Measurements from ENCODE around the gene CLSTN2. TPM values are rescaled to one million over a fixed set of nuclear protein-coding genes. Genes with fewer than 3 reads are reported as not detected.

Gene CLSTN2
- total and polyA plus RNA-seq, 2 of the 8 experiments (the other 6 are each of a cell fraction or from before 2014, with no cell fraction given) = 0.39 to 0.52 TPM

DNA sequence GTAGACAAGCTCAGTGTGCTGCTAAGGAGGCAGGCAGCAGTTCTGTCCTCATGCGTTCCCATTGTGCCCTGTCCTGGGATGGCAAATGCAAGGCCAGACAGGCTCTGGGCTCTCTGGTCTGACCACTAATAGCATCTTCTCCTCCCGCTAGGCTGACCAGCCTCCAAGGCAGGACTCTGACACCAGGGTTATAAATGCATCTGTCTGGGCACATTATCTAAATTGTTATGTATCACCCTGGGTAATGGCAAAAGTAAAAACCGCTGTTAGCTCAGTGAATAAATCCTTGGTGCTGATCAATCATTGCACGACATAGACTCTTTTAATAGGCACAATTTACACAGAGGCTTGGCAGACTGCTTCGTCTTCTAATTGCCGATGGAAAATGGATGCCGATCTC, 85.6 kb downstream of the CLSTN2 start:
- Histone ChIP-seq H3K36me3 (ENCODE audit: control insufficient read depth in 2 of 4, insufficient read depth in 4 of 4, low read length in 3 of 4) (no peaks in the 10 kb centered on the region), H2BK5ac (ENCODE audit: low read depth, low read length) (no peak overlapping the region), H4K20me1 (replicated peaks in 1 of 2; ENCODE audit: control insufficient read depth in 1 of 2, insufficient read depth in 2 of 2, low read length in 2 of 2) (no peaks in the 10 kb centered on the region), H4K91ac (replicated peaks; ENCODE audit: insufficient read length, low read length) (no peak overlapping the region), H3K27me3 (replicated peaks in 1 of 4; ENCODE audit: control insufficient read depth in 3 of 4, extremely low read depth in 1 of 4, insufficient read depth in 3 of 4, low read length in 3 of 4) (no peaks in the 10 kb centered on the region; a peak in 2 of 7 replicates), H4K8ac (ENCODE audit: extremely low read depth, insufficient read depth, low read length) (no peak overlapping the region), H3K9me3 (ENCODE audit: insufficient read depth in 2 of 2, low read depth in 1 of 2, low read length in 1 of 2) (no peaks in the 10 kb centered on the region), H2AFZ (ENCODE audit: low read length) (no peak overlapping the region), H2AK5ac (ENCODE audit: low read depth, low read length) (no peak overlapping the region), H3K18ac (ENCODE audit: extremely low read depth, low read length) (no peak overlapping the region), H3K23me2 (ENCODE audit: low read depth, low read length) (no peaks in the 10 kb centered on the region), H3K27ac (ENCODE audit: low read depth, low read length) (no peak overlapping the region), H3K79me2 (ENCODE audit: control insufficient read depth in 1 of 2, insufficient read depth in 2 of 2, low read length in 2 of 2) (no peaks in the 10 kb centered on the region), H3K4ac (replicated peaks; ENCODE audit: insufficient read length, low read depth, low read length) (no peak overlapping the region), H2BK120ac (replicated peaks; ENCODE audit: low read depth, low read length) (no peak overlapping the region), H3K14ac (ENCODE audit: insufficient read length) (no peak overlapping the region), H3K4me1 (replicated peaks in 1 of 4; ENCODE audit: control insufficient read depth in 3 of 4, insufficient read depth in 4 of 4, low read length in 3 of 4) (peaks cover 0 to 5% (median 0%) of the 10 kb centered on the region in 4 experiments; a peak in 1 of 7 replicates), H3K9ac (replicated peaks in 1 of 4; ENCODE audit: extremely low read depth in 1 of 4, low read depth in 3 of 4, low read length in 3 of 4) (no peak overlapping the region), H3K4me3 (ENCODE audit: extremely low read depth in 1 of 4, insufficient read depth in 2 of 4, low read depth in 3 of 4, low read length in 4 of 4) (no peak overlapping the region), H2BK12ac (ENCODE audit: low read depth, low read length) (no peak overlapping the region), H3K56ac (replicated peaks; ENCODE audit: insufficient read length, low read depth, low read length) (no peak overlapping the region), H3K23ac (ENCODE audit: insufficient read length) (no peak overlapping the region), H4K5ac (ENCODE audit: insufficient read length, low read depth, low read length) (no peak overlapping the region), H3K79me1 (ENCODE audit: low read depth, low read length) (no peaks in the 10 kb centered on the region; the same call in 1 of the 2 replicates), H2BK15ac (ENCODE audit: low read length) (no peak overlapping the region), H2BK20ac (ENCODE audit: low read length) (no peak overlapping the region), H3K4me2 (ENCODE audit: insufficient read depth in 1 of 2, low read depth in 2 of 2, low read length in 2 of 2) (no peak overlapping the region)
- ChIA-PET CTCF (ENCODE audit: partially characterized antibody) (interaction anchor here (0.8 kb wide), 1 partner anchor 73 kb away, joined by 3 read pairs; no protein-coding TSS in a partner anchor), POLR2A (ENCODE audit: partially characterized antibody) (no interaction called here)
- no peak for TF ChIP-seq NANOG (IDR thresholded peaks at IDR 0.05; ENCODE audit: insufficient read depth, low read depth, low read length, poor library complexity, severe bottlenecking)
- TF ChIP-seq SUZ12 (IDR thresholded peaks at IDR 0.05; ENCODE audit: low read length) = no peak
- no peak for TF ChIP-seq POLR2AphosphoS5 (IDR thresholded peaks at IDR 0.05; ENCODE audit: low read depth, low read length)
- no peak for TF ChIP-seq KDM1A (IDR thresholded peaks at IDR 0.05; ENCODE audit: borderline replicate concordance, low read length)
- TF ChIP-seq, protein P1, sequence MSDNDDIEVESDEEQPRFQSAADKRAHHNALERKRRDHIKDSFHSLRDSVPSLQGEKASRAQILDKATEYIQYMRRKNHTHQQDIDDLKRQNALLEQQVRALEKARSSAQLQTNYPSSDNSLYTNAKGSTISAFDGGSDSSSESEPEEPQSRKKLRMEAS (IDR thresholded peaks at IDR 0.05) = no peak
- TF ChIP-seq, protein P2, sequence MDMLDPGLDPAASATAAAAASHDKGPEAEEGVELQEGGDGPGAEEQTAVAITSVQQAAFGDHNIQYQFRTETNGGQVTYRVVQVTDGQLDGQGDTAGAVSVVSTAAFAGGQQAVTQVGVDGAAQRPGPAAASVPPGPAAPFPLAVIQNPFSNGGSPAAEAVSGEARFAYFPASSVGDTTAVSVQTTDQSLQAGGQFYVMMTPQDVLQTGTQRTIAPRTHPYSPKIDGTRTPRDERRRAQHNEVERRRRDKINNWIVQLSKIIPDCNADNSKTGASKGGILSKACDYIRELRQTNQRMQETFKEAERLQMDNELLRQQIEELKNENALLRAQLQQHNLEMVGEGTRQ (IDR thresholded peaks at IDR 0.05; ENCODE audit: low read length) = no peak
- no peak for TF ChIP-seq RNF2 (IDR thresholded peaks at IDR 0.05; ENCODE audit: borderline replicate concordance, low read depth, low read length, missing control alignments, poor library complexity, severe bottlenecking)
- TF ChIP-seq ASH2L (IDR thresholded peaks at IDR 0.05; ENCODE audit: low read length) = no peak
- no peak for TF ChIP-seq RBBP5 (IDR thresholded peaks at IDR 0.05; ENCODE audit: borderline replicate concordance, low read depth, low read length)
- TF ChIP-seq GABPA (IDR thresholded peaks at IDR 0.05; ENCODE audit: borderline replicate concordance, insufficient read depth, low read length) = no peak
- DNase-seq (ENCODE audit: low read depth in 1 of 2, low spot score in 2 of 2) = no peak
- WGBS, 2 experiments (ENCODE audit: extremely low coverage in 1 of 2, insufficient coverage in 1 of 2, insufficient read length in 1 of 2, insufficient replicate concordance in 2 of 2, low coverage in 1 of 2, low lambda C conversion rate in 2 of 2, missing lambda C conversion rate in 1 of 2) = 88% methylated on average over 7 of the region's 7 CpGs; no CpG with 5 or more reads in 1 of the 2 experiments
- FAIRE-seq = no peak

Measured in H1 (cell line).